ENCODE data around the gene TMEM120A. TPM values are rescaled to one million over a fixed set of nuclear protein-coding genes. Genes with fewer than 3 reads are reported as not detected.

TMEM120A gene
- total and polyA plus RNA-seq, 2 donors from 2014 or later = 47.0 to 141 TPM

DNA sequence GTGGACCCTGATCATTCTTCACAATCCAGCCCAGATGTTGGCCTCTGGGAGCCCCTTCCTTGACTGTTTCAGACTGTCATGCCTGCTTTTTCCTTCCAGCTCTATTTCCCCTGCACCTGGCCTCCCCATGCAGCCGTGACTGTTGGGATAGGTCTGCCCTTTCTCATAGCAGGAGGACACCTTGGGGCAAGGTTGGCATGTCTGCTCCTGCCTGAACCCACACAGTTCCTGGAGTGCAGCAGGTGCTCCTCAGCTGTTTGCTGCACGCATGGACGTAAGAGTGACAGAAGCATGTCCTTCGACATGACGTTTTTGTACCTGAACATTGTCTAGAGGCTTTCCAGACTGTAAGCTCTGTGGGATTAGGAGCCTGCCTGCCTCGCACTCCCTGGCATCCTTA is 55.5 kb downstream of the TMEM120A start:
- H3K4me1 ChIP-seq (ENCODE audit: control insufficient read depth in 2 of 3, insufficient read depth in 2 of 3, low read depth in 1 of 3, low read length in 3 of 3) = peaks cover 0 to 7% (median 4%) of the 10 kb centered on the region in 3 donors
- H3K9ac ChIP-seq (ENCODE audit: low read length in 3 of 3) = no peak overlapping the region
- no peak for DNase-seq
- no peaks in the 10 kb centered on the region for H3K27me3 ChIP-seq (ENCODE audit: control insufficient read depth, insufficient read depth, low read length)
- intact Hi-C loops (cut with DNase I) = no loop called here
- no peaks in the 10 kb centered on the region for H3K9me3 ChIP-seq (ENCODE audit: control insufficient read depth in 2 of 3, insufficient read depth in 1 of 3, low read length in 3 of 3)
- H3K4me3 ChIP-seq (ENCODE audit: low read length in 3 of 3) = no peak overlapping the region
- no peak overlapping the region for H3K27ac ChIP-seq (ENCODE audit: low read depth in 2 of 2, low read length in 2 of 2)
- TF ChIP-seq, protein P1, sequence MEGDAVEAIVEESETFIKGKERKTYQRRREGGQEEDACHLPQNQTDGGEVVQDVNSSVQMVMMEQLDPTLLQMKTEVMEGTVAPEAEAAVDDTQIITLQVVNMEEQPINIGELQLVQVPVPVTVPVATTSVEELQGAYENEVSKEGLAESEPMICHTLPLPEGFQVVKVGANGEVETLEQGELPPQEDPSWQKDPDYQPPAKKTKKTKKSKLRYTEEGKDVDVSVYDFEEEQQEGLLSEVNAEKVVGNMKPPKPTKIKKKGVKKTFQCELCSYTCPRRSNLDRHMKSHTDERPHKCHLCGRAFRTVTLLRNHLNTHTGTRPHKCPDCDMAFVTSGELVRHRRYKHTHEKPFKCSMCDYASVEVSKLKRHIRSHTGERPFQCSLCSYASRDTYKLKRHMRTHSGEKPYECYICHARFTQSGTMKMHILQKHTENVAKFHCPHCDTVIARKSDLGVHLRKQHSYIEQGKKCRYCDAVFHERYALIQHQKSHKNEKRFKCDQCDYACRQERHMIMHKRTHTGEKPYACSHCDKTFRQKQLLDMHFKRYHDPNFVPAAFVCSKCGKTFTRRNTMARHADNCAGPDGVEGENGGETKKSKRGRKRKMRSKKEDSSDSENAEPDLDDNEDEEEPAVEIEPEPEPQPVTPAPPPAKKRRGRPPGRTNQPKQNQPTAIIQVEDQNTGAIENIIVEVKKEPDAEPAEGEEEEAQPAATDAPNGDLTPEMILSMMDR (IDR thresholded peaks at IDR 0.05; ENCODE audit: borderline replicate concordance, extremely low read depth, insufficient read depth) = no peak
- no peak for FAIRE-seq
- H3K36me3 ChIP-seq (ENCODE audit: control insufficient read depth in 2 of 3, insufficient read depth in 3 of 3, low read length in 3 of 3) = peaks cover 0 to 2% (median 0%) of the 10 kb centered on the region in 3 donors

DNA sequence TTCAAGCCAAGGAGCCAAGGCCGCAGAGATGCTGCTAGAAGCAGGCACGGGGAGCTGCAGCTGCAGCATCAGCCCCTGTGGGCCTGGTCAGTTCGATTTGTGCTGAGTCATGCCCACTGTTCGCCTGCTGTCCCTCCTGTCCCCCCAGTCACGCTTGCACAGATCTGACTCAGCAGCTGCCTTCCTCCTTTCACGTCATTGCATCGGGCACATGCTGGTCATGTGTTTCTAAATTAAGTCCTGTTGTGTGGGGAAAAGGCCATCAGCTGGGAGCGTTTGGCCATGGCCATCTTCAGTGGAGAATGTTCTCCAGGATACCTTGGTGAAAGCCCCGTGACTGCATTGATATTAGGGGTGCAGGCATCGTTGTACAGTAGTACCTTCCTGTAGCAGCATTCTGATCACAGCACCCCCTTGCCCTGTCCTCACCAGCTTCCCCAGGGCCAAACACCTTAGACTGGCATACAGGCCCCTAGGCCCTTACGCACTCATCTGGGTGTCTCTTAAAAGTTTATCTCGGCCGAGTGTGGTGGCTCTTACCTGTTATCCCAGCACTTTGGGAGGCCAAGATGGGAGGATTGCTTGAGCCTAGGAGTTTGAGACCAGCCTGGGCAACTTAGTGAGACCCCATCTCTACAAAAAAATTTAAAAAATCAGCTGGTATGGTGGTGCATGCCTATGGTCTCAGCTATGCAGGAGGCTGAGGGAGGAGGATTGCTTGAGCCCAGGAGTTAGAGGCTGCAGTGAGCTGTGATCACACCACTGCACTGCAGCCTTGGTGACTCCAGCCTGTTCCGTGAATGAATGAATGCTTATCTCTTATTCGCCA is 56.2 kb downstream of the TMEM120A start:
- H3K4me1 ChIP-seq (ENCODE audit: control insufficient read depth in 2 of 3, insufficient read depth in 2 of 3, low read depth in 1 of 3, low read length in 3 of 3) = peaks cover 0 to 7% (median 4%) of the 10 kb centered on the region in 3 donors
- no peaks in the 10 kb centered on the region for H3K9me3 ChIP-seq (ENCODE audit: control insufficient read depth in 2 of 3, insufficient read depth in 1 of 3, low read length in 3 of 3)
- FAIRE-seq = no peak
- H3K27me3 ChIP-seq (ENCODE audit: control insufficient read depth, insufficient read depth, low read length) = no peaks in the 10 kb centered on the region
- H3K9ac ChIP-seq (ENCODE audit: low read length in 3 of 3) = no peak overlapping the region
- peaks cover 0 to 2% (median 0%) of the 10 kb centered on the region in 3 donors for H3K36me3 ChIP-seq (ENCODE audit: control insufficient read depth in 2 of 3, insufficient read depth in 3 of 3, low read length in 3 of 3)
- H3K27ac ChIP-seq (ENCODE audit: low read depth in 2 of 2, low read length in 2 of 2) = peak overlapping the region in 1 of 2 donors; percentile 69
- intact Hi-C loops (cut with DNase I) = no loop called here
- DNase-seq = peak in 3 of 5 donors; percentile 29 to 90 (median 58)
- H3K4me3 ChIP-seq (ENCODE audit: low read length in 3 of 3) = no peak overlapping the region
- TF ChIP-seq, protein P1 (IDR thresholded peaks at IDR 0.05; ENCODE audit: borderline replicate concordance, extremely low read depth, insufficient read depth) = no peak

Other genes with a start within 250 kb of the TMEM120A start
- gene CCL26, start 222.4 kb downstream of the TMEM120A start, total RNA-seq = 0.88 TPM
- not detected for gene CCL26, start 222.4 kb downstream of the TMEM120A start, polyA plus RNA-seq (ENCODE audit: insufficient read depth, low read depth, low replicate concordance)
- not detected for gene CCL24, start 180.8 kb downstream of the TMEM120A start, total RNA-seq
- gene CCL24, start 180.8 kb downstream of the TMEM120A start, polyA plus RNA-seq (ENCODE audit: insufficient read depth, low read depth, low replicate concordance) = not detected
- 89.5 TPM for gene RHBDD2, start 115.6 kb downstream of the TMEM120A start, total RNA-seq
- 185 TPM for gene RHBDD2, start 115.6 kb downstream of the TMEM120A start, polyA plus RNA-seq (ENCODE audit: insufficient read depth, low read depth, low replicate concordance)
- gene POR, start 79.4 kb downstream of the TMEM120A start, total RNA-seq = 130 TPM
- gene POR, start 79.4 kb downstream of the TMEM120A start, polyA plus RNA-seq (ENCODE audit: insufficient read depth, low read depth, low replicate concordance) = 122 TPM
- 29.9 TPM for gene STYXL1, start 53.4 kb upstream of the TMEM120A start, total RNA-seq
- 55.5 TPM for gene STYXL1, start 53.4 kb upstream of the TMEM120A start, polyA plus RNA-seq (ENCODE audit: insufficient read depth, low read depth, low replicate concordance)
- gene MDH2, start 53.5 kb upstream of the TMEM120A start, total RNA-seq = 130 TPM
- gene MDH2, start 53.5 kb upstream of the TMEM120A start, polyA plus RNA-seq (ENCODE audit: insufficient read depth, low read depth, low replicate concordance) = 233 TPM
- gene SRRM3, start 207.3 kb upstream of the TMEM120A start, total RNA-seq = 1.0 TPM
- 0.99 TPM for gene SRRM3, start 207.3 kb upstream of the TMEM120A start, polyA plus RNA-seq (ENCODE audit: insufficient read depth, low read depth, low replicate concordance)